CD14-positive monocyte (primary cell): ENCODE results near the gene AGAP1. TPM values are rescaled to one million over a fixed set of nuclear protein-coding genes. Genes with fewer than 3 reads are reported as not detected.

Experiments used
- DNase-seq, 3 donors: peaks; one replicate each; pipeline ENCODE4 v3.0.0-alpha.2; 2011 to 2022
- H2AFZ ChIP-seq: 2 replicates; pipeline ENCODE4 v1.6.0; 2012; ENCODE audit warnings: mild to moderate bottlenecking, low read depth, low read length, inconsistent platforms; ENCODE audit not compliant: insufficient read depth, poor library complexity, severe bottlenecking
- H3K27ac ChIP-seq, 2 donors: 1 replicate in 1 of 2; 2 replicates in 1 of 2; pipeline ENCODE4 v1.5.1; 2012 to 2013; ENCODE audit warnings: low read length in 2 of 2, control low read depth in 1 of 2, inconsistent platforms in 1 of 2, low read depth in 1 of 2, mild to moderate bottlenecking in 1 of 2
- H3K27me3 ChIP-seq, 2 donors: one replicate each; pipeline versions ENCODE4 v1.6.0 to v1.6.1; 2011 to 2013; ENCODE audit warnings: low read length in 2 of 2; ENCODE audit not compliant: control insufficient read depth in 2 of 2, insufficient read depth in 2 of 2
- H3K36me3 ChIP-seq, 2 donors: replicated peaks in 1 of 2; 1 replicate in 1 of 2; 2 replicates in 1 of 2; pipeline versions ENCODE4 v1.5.1 to v1.6.1; 2012 to 2013; ENCODE audit warnings: low read length in 2 of 2, control low read depth in 1 of 2, inconsistent platforms in 1 of 2, mild to moderate bottlenecking in 1 of 2; ENCODE audit not compliant: insufficient read depth in 2 of 2, control insufficient read depth in 1 of 2
- H3K4me1 ChIP-seq, 2 donors: 1 replicate in 1 of 2; 2 replicates in 1 of 2; pipeline versions ENCODE4 v1.5.1 to v1.6.1; 2012 to 2013; ENCODE audit warnings: low read length in 2 of 2, control low read depth in 1 of 2, inconsistent platforms in 1 of 2, mild to moderate bottlenecking in 1 of 2, moderate library complexity in 1 of 2; ENCODE audit not compliant: insufficient read depth in 2 of 2, control insufficient read depth in 1 of 2
- H3K4me2 ChIP-seq: replicated peaks from 2 replicates; pipeline ENCODE3; 2012; ENCODE audit warnings: low read length, moderate library complexity, mild to moderate bottlenecking; ENCODE audit not compliant: poor library complexity, severe bottlenecking; ENCODE audit errors: extremely low read depth
- H3K4me3 ChIP-seq, 3 experiments: fragments of 200-600 bp in 1 of 3; sonication (generic) in 1 of 3; replicated peaks in 1 of 3; 1 replicate in 2 of 3; 2 replicates in 1 of 3; pipeline ENCODE4 v1.5.1; 2011 to 2013; ENCODE audit warnings: low read length in 3 of 3, mild to moderate bottlenecking in 3 of 3, control low read depth in 2 of 3, low read depth in 2 of 3, inconsistent platforms in 1 of 3, moderate library complexity in 1 of 3
- H3K79me2 ChIP-seq: 2 replicates; pipeline ENCODE4 v1.6.0; 2012; ENCODE audit warnings: mild to moderate bottlenecking, control low read depth, inconsistent platforms, low read length, moderate library complexity; ENCODE audit not compliant: insufficient read depth
- H3K9ac ChIP-seq: 2 replicates; pipeline ENCODE4 v1.6.0; 2017; ENCODE audit warnings: low read length, mild to moderate bottlenecking; ENCODE audit not compliant: insufficient read depth, poor library complexity, severe bottlenecking
- H3K9me3 ChIP-seq, 2 donors: replicated peaks in 1 of 2; 1 replicate in 1 of 2; 2 replicates in 1 of 2; pipeline versions ENCODE4 v1.5.1 to v1.6.1; 2012 to 2013; ENCODE audit warnings: low read length in 2 of 2, control low read depth in 1 of 2; ENCODE audit not compliant: control insufficient read depth in 1 of 2, insufficient read depth in 1 of 2
- H4K20me1 ChIP-seq: 2 replicates; pipeline ENCODE4 v1.6.0; 2012; ENCODE audit warnings: mild to moderate bottlenecking, low read length, control low read depth, moderate library complexity; ENCODE audit not compliant: insufficient read depth
- H3K27ac Mint-ChIP-seq, 7 donors: one replicate each; pipeline ENCODE4 v1.8.0; 2020; ENCODE audit warnings: mild to moderate bottlenecking in 7 of 7, mixed read lengths in 7 of 7, moderate library complexity in 6 of 7, inconsistent platforms in 2 of 7
- H3K27me3 Mint-ChIP-seq, 3 donors: one replicate each; pipeline ENCODE4 v1.8.0; 2021 to 2022; ENCODE audit warnings: low read depth in 3 of 3, mild to moderate bottlenecking in 3 of 3, mixed read lengths in 3 of 3, moderate library complexity in 3 of 3, inconsistent platforms in 1 of 3
- H3K36me3 Mint-ChIP-seq, 2 donors: one replicate each; pipeline ENCODE4 v1.8.0; 2020; ENCODE audit warnings: mixed read lengths in 2 of 2, inconsistent platforms in 1 of 2, mild to moderate bottlenecking in 1 of 2
- H3K4me1 Mint-ChIP-seq: one replicate; pipeline ENCODE4 v1.8.0; 2020; ENCODE audit warnings: mild to moderate bottlenecking, mixed read lengths
- H3K4me3 Mint-ChIP-seq, 2 donors: one replicate each; pipeline ENCODE4 v1.8.0; 2020; ENCODE audit warnings: mild to moderate bottlenecking in 2 of 2, mixed read lengths in 2 of 2, moderate library complexity in 1 of 2
- H3K9me3 Mint-ChIP-seq, 7 donors: one replicate each; pipeline ENCODE4 v1.8.0; 2020 to 2022; ENCODE audit warnings: mixed read lengths in 7 of 7, mild to moderate bottlenecking in 6 of 7, moderate library complexity in 6 of 7, inconsistent platforms in 2 of 7
- WGBS: methylation state at CpG from one replicate; pipeline ENCODE4 v1.1.5; 2013; ENCODE audit warnings: missing lambda C conversion rate; ENCODE audit not compliant: insufficient coverage; 5-methylcytosine and 5-hydroxymethylcytosine counted together
- intact Hi-C, 2 donors: fragments of 100-400 bp; cut with micrococcal nuclease; formaldehyde crosslinking; loops; one replicate each; pipeline versions ENCODE4 v1.15.0 to v1.15.1; 2023
- polyA plus RNA-seq, 3 donors: library from polyadenylated mRNA; depleted of rRNA in 1 of 3; unstranded in 2 of 3; stranded (reverse) in 1 of 3; fragments of 300-500 nt in 2 of 3; fragments of >200 nt in 1 of 3; fragmentation: Illumina TruSeq in 2 of 3; gene quantifications; 1 replicate in 2 of 3; 2 replicates in 1 of 3; pipeline ENCODE4 v1.2.3, GENCODE V29; 2012 to 2021
- TF ChIP-seq, protein P1 (sequence below): fragments of 200-600 bp; IDR thresholded peaks from one replicate; pipeline ENCODE4 v1.8.0; 2022; ENCODE audit warnings: antibody characterized with exemption, mild to moderate bottlenecking

The AGAP1 gene
- polyA plus RNA-seq, 3 donors = 0.12 TPM; not detected in 2

DNA sequence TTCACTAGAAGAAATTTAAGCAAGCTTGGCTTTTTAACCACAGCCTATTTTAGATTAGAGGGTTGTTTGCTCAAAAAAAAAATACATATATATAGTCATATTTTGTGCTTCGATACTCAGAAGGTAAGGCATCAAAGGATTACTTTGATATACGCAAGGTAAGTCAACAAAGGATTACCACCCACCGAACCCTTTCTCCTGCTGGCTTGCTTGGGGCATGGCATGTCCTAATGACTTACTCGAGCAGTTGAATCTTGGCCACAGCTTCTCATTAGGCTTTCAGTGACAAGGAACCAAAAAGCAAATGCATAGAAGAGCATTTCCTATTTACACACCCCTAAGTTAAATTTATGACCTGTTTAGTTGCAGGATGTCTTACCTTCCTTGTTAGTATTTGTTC, 295.7 kb downstream of the AGAP1 start:
- WGBS = 80% methylated on average over 3 of the region's 4 CpGs
- Mint-ChIP-seq H3K36me3 (no peaks in the 10 kb centered on the region), H3K4me3 (no peak overlapping the region), H3K27me3 (peaks cover 3 to 11% (median 6%) of the 10 kb centered on the region in 3 donors), H3K9me3 (no peaks in the 10 kb centered on the region), H3K4me1 (no peaks in the 10 kb centered on the region), H3K27ac (no peak overlapping the region)
- H4K20me1 ChIP-seq = no peaks in the 10 kb centered on the region
- H3K4me3 ChIP-seq = no peak overlapping the region
- no peak overlapping the region for H2AFZ ChIP-seq
- H3K9me3 ChIP-seq = no peaks in the 10 kb centered on the region
- H3K9ac ChIP-seq = no peak overlapping the region
- no peaks in the 10 kb centered on the region for H3K36me3 ChIP-seq
- intact Hi-C loops = no loop called here
- TF ChIP-seq, protein P1, sequence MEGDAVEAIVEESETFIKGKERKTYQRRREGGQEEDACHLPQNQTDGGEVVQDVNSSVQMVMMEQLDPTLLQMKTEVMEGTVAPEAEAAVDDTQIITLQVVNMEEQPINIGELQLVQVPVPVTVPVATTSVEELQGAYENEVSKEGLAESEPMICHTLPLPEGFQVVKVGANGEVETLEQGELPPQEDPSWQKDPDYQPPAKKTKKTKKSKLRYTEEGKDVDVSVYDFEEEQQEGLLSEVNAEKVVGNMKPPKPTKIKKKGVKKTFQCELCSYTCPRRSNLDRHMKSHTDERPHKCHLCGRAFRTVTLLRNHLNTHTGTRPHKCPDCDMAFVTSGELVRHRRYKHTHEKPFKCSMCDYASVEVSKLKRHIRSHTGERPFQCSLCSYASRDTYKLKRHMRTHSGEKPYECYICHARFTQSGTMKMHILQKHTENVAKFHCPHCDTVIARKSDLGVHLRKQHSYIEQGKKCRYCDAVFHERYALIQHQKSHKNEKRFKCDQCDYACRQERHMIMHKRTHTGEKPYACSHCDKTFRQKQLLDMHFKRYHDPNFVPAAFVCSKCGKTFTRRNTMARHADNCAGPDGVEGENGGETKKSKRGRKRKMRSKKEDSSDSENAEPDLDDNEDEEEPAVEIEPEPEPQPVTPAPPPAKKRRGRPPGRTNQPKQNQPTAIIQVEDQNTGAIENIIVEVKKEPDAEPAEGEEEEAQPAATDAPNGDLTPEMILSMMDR = no peak
- DNase-seq = no peak
- no peak overlapping the region for H3K27ac ChIP-seq
- no peak overlapping the region for H3K4me2 ChIP-seq
- no peaks in the 10 kb centered on the region for H3K27me3 ChIP-seq
- H3K79me2 ChIP-seq = no peaks in the 10 kb centered on the region
- H3K4me1 ChIP-seq = no peaks in the 10 kb centered on the region

DNA sequence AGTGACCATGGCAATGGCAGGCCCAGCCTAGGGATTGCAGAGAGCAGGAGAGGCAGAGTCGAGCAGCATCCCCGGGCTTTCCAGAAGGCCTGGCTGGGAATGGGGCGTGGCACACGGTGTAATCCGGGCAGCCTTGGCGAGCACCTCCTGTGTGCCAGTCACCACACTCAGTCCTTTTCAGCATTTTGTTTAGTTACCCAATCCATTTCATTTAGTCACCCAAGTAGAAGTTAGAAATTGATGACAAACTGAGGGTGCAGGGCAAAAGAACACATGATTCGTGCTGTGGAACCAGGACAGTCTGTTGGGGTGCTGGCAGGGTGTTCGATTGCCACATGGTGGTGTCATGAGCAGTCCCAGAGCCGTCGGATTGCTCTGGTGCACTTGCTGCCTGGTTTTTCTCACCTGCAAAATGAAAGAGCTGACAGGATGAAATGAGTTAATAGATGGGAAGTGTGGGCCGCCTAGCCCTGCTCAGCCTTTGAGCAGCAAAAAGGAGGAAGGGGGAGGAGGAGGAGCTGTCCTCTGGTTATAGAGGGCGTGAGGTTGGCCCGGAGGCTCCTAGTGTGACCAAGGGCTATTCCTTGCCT, 299.4 kb downstream of the AGAP1 start:
- H3K36me3 ChIP-seq = no peaks in the 10 kb centered on the region
- no peak for DNase-seq
- no peaks in the 10 kb centered on the region for H3K79me2 ChIP-seq
- peaks cover 4 to 9% (median 6%) of the 10 kb centered on the region in 3 donors for H3K27me3 Mint-ChIP-seq
- no peak overlapping the region for H2AFZ ChIP-seq
- H3K36me3 Mint-ChIP-seq = no peaks in the 10 kb centered on the region
- H3K9me3 ChIP-seq = no peaks in the 10 kb centered on the region
- H3K4me2 ChIP-seq = no peak overlapping the region
- intact Hi-C loops = no loop called here
- H3K27ac Mint-ChIP-seq = no peak overlapping the region
- TF ChIP-seq, protein P1 = no peak
- no peak overlapping the region for H3K4me3 Mint-ChIP-seq
- no peak overlapping the region for H3K9ac ChIP-seq
- H4K20me1 ChIP-seq = no peaks in the 10 kb centered on the region
- H3K4me1 Mint-ChIP-seq = no peaks in the 10 kb centered on the region
- H3K27me3 ChIP-seq = no peaks in the 10 kb centered on the region
- no peak overlapping the region for H3K4me3 ChIP-seq
- H3K9me3 Mint-ChIP-seq = no peaks in the 10 kb centered on the region
- H3K27ac ChIP-seq = no peak overlapping the region
- no peaks in the 10 kb centered on the region for H3K4me1 ChIP-seq
- WGBS = 24% methylated on average over 5 of the region's 13 CpGs
